HG02571 (cell line): ENCODE results near the gene CTNNA3.

ENCODE experiments used
- ATAC-seq: cut with Tn5 transposase; IDR thresholded peaks from one replicate; pipeline ENCODE4 v1.9.1; 2021; ENCODE audit warnings: mild to moderate bottlenecking, moderate library complexity; ENCODE audit not compliant: unreplicated experiment

The CTNNA3 gene

DNA sequence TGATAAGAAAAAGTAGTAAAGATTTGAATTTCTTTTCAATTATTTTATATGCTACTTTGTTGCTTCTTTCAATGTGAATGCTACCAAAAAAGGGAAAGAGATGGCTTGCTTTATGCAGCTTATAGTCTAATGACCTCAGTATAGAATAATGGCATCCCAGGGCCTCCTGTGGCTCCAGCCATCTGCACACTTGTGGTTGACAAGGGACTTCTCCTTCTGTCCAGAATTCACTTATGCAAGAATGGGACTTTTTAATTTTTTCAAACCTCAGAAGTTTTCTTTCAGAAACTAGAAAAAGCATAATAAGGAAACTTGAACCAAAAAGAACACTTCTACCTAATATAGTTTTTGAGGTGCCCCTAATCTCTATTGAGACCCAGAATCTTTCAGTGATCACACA lies 310.9 kb downstream of the CTNNA3 start:
- no peak for ATAC-seq

DNA sequence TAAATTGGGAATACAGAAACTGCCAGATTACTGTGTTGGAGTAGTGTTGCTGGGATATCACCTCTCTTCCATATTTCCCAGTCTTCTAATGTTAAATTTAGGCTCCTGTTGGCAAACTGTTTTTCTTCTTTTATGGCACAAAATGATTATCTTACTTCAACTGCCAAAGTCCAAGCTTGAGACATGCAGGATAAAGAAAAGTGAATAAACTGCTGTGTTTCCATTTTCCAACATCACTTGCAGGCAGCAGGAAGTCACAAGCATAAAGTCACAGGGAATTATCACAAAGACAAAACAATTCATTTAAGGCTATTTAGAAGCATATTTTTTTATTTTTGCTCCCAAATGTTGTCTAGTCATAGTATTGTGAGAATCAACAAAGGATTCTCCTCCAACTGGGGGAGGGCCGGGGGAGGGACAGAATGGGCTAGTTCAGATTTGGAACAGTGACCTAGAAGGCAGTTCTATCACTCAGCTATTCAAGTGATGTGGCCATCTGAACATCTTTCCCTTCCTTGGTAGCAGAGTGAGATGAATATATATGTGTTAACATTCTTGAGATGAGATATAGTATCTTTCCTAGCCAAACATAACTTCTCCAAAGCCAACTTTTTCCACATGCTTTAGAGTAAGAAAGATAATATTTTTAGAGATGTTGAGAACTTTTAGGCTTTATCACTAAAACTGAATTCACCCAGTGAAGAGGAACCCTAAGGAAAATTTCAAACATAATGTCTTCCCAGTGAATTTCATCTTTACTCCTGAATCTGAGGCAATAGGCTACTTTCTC lies 364.7 kb downstream of the CTNNA3 start:
- ATAC-seq = no peak

DNA sequence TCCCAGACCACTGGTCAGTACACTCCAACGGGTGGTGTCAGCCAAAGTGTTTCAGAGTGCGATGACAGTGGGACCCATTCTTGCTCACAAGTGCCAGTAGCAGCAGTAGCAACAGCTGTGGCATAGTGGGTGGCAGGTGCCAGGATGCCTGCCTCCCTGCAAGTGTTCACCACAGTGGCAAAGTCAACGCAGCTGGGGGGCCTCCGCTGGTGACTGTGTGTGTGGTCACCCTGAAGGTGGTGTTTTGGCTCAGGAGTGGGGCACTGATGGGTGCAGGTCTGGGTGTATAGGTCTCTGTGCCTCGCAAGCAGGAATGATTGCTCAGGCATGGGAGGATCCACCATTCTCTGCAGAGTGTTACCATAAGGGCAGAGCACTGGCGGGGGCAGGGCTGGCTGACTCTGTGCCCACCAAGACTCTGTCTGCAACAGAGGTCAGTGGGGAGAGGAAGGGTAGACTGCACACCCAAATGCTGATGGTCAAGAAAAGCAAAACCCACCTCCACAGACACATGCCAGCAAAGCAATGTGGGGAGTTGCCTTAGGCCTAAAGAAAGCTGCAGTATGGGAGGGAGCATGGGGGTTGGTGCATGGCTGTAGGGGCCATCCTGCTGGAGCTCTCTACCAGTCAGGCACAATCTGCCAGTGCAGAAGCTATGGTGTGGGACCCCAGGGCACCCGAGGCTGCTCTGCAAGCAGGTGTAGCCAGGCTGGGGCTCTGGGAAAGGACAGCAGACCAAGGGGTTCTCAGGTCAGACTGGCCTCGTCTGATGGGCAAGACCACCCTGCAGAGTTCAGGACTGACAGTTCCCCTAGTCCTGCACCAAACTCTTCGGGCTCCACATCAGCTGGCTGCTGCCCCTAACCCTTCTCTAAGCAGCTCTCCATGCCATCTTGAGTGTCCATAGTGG lies 368.1 kb downstream of the CTNNA3 start:
- no peak for ATAC-seq

DNA sequence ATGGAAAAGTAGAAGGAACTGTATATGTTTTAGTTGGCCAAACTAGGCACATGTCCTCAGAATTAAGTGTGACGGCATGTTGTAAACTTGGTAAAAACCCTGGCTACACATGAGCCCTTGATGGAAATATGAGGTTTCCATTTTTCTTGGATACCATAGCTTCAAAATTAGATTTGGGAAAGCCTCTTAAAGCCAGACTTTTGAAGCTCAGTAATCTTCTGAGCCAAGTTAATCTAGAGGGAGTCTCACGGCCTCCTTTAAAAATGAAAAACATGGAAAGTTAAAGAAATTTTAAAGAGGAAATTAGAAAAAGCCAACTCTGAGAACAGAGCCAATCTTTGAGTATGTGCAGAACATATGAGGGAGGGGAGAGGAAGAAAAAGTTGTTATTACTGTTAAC lies 376.0 kb downstream of the CTNNA3 start:
- ATAC-seq = no peak

DNA sequence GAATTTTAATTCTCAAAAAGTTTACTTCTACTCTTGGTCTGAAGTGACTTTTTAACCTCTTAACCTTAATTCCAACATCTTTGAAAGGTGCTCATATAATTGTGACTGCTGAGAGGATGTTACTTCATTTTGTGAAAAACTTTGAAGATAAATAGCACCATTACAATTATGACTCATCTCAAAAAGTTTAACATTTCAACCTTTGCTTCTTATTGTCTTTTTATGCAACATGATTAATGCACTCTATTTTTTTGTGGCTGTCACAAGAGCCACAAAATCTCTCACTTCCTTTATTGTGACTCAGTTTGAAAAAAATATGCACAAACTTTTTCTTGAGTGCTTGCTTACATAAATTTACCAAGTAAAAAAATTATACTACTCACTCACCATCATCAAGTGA lies 387.1 kb downstream of the CTNNA3 start:
- ATAC-seq = no peak

DNA sequence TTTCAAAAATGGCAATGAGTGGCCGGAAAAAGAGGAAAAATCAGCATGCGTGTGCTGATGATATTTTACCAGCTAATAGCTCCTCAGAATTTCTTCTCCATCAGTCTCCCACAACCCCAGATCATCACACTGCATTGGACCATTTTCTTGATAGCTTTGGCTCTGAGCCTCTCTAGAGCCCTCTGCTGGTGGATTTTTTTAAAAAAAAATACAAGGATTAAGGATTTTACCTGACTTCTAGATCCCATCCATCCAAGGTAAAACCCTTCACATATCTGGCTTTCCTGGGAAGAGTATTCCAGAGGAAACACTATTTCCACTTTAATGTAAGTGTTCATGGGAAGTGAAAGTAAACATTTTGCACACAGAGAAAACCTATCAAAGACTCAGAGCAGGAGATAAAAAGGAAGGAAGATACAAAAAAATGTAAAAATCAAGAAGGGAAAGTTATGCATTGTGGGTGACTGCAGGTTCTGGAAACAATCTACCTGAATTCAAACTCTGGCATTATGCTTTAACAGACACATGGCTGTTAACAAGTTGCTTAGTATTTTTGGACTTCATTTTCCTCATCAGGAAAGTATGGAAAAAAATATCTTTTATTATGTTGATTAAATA lies 389.3 kb downstream of the CTNNA3 start:
- ATAC-seq = no peak

DNA sequence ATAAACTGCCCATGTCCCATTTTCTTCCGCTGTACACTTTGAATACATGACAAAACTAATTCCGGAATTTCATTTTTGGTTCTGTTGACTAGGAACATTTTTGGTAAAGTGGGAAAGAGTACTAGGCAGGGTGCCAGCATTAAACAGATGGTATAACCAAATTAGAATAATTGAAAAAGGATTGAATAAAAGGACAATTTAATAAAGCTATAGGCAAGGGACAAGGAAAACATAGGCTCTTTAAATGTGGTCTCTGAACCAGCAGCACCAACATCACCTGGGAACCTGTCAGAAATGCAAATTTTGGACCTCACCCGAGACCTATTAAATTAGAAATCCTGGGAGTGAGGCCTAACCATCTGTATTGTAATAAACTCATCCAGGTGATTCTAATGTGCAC lies 393.3 kb downstream of the CTNNA3 start:
- ATAC-seq = no peak

DNA sequence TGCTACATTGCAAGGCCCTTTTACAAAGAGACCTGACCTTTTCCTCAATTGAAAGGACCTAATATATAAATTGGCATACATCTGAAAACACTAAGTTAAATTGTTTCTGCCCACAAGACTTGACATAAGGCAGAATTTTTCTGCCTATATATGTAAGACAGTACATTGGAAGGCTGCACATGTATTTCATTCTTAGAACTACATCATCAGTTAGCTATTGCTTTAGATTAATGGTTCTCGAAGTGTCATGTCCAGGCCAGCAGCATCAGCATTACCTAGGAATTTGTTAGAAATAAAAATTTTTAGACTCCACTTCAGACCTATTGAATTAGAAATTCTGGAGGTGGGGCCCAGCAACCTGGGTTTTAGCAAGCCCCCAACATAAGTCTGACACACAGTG lies 396.2 kb downstream of the CTNNA3 start:
- ATAC-seq = no peak

DNA sequence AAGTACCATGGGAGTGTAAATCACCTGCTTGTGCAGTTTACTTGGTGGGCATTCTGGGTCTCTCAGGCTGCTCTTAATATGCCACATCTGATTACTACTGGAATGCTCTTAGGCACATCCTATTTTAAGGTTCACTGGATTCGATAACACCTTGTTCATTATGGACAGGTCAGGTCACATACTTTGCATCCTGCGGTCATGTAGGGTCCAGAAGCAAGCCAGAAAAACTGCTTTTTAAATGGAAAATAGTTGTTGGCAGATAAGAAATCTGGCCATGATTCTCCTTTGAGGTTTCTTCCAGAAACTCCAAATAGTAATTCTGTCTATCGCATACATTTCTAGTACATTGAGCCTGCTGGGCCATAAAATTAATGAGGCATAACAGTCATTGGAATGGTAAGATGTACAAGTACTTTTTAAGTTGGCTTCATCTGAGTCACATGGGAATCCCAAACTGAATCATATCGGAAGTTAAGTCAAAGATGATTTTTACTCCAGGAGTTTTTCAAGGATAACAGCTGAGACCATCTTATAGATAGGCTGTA lies 398.3 kb downstream of the CTNNA3 start:
- ATAC-seq = no peak

DNA sequence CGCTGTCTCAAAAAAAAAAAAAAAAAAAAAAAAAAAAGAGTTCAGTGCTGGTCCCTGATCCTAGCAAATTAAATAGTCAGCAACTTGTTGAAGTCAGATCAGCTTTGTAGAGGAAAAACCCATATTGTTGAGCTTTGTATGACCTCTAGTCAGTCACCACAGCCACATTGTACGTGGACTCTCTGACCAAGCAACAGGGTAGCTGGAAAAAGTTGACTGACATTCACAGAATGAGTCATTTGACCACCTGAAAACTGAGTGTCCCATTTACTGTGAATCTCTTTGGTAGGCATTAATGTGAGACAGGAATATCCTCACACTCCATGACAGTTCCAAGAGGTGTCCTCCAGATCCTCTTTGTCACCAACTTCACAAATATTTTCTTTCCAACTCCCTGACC lies 399.1 kb downstream of the CTNNA3 start:
- no peak for ATAC-seq

DNA sequence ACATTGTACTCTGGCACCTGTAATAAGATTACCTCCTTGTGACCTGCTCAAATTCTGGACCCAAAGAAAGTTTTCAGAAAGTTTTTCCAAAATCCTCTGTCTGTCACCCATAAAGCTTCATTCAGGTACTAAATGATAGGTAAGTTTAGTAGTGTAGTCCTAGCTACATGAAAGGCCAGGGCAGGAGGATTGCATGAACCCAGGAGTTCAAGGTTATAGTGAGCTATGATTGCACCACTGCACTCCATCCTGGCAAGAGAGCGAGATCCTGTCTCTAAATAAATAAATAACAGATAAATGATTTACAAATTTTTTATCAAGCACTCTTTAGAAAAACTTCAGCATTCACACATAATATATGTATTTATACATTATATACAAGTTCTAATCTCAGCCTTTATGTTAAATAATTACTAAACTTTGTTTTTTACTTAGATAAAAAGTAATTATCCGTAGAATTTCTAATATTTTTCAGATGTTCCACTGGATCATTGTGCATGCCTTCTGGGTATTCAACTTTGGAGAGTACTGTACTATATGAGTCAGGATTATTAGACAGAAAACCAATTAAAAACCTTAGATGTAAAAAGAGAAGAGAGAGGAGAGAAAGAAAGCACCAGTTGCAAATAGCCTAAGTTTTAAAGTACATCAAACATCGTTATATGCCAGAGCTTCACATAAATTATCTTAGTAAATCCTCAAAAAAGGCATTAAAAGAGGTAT lies 407.1 kb downstream of the CTNNA3 start:
- ATAC-seq = no peak

DNA sequence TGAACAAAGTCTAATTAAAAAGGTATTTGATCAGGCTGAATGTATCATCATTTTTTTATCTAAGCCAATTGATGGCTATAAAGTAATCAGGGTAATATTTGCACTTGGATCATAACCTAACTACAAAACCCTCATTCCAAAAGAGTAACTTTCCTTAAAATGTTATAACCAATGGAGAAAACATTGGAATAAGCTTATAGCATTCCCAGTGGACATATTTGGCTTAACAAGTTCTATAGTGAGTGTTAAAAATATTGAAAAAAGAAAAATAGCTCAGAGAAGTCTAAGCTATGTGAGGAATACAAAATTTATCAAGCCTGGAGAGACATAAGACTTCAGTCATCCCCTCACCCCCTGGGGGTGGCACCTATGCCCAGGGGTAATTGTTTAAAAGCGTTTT lies 411.4 kb downstream of the CTNNA3 start:
- no peak for ATAC-seq

DNA sequence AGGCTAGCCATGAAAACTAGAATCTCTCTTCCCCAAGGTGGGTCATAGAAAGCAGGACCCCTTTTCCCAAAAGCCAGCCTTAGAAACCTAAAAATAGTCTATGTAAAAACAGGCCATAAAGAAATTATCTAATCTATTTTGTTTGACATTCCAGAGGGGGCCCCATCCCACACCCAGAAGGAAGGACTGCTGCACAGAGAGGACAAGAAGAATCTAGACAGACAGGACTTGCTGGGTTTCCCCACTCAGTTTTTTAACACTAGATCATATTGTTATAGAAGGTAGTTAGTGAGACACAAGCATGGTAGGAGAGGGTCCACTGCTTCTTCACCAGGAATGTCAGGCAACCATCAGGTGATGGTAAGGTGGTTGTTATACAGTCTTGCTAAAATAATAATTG lies 413.1 kb downstream of the CTNNA3 start:
- no peak for ATAC-seq

DNA sequence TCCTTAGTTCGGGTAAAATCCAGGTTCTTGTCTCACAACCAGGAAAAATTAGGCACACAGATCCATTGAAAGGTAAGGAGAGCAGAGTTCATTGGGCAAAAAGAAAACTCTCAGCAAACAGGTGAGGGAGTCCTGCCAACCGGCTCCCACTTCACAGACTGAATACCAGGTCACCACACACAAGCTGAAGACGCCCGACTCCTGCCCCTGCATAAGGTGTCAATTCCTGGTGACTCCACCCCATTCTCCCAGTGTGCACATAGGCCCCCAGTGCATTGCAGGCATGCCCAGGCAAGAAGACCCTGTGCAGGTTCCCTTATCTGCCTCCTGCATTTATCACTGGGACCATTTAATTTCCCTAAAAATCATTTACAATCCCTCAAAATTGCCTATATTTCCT lies 415.6 kb downstream of the CTNNA3 start:
- no peak for ATAC-seq

DNA sequence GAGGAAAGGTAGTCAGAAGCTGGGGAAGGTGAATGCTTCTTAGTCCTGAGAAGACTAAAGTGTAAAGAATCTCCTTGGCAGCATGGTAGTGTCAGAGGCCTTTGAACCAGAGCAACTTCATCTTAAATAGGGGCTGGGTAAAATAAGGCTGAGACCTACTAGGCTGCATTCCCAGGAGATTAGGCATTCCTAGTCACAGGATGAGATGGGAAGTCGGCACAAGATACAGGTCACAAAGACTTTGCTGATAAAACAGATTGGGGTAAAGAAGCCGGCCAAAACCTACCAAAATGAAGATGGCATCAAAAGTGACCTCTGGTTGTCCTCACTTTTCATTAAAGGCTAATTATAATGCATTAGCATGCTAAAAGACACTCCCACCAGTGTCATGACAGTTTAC lies 418.6 kb downstream of the CTNNA3 start:
- ATAC-seq = no peak

DNA sequence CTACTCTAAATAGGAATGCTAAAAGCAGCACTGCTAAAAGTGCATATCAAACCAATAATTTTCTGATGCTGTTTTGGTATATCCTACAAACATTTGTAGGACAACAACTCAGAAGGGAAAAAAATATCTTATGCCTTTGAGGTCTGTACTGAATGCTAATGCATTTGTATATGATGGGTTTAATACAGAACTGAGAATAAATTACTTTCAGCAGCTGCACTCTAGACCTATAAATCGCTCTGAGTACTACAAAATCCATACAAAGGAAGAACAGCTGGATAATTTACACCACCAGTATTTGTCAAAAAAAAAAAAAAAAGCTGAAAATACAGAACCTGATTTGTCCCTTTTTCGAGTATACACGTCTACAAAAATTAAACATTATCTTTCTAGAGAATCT lies 426.2 kb downstream of the CTNNA3 start:
- ATAC-seq = no peak

DNA sequence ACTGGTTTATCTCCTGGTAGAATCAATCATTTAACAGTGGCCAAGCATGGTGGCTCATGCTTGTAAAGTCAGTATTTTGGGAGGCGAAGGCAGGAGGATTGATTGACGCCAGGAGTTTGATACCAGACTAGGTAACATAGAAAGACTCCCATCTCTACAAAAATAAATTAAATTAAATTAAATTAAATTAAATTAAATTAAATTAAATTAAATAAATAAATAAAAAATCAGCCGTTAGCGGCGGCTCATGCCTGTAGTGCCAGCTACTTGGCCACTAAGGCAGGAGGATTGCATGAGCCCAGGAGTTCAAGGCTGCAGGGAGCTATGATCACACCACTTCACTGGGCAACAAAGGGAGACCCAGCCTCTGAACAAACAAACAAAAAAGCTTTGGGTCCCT lies 427.8 kb downstream of the CTNNA3 start:
- ATAC-seq = no peak

DNA sequence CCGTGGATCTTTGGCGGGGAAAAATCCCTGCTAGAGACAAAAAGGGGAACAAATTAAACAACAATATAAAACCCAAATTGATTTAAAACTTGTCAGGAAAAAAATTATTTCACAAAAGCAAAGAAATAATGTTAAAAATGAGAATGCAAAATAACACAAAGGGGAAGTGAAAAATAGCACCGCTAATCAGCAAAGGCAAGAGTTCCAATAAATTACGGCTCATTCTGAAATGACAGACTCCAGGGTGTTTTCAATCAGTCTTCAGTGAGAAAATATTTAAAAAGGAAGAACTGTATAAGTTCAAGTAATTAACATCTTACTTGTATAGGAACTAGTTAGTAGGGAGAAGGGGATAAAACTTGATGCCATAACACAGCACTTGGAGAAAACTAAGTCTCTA lies 433.3 kb downstream of the CTNNA3 start:
- no peak for ATAC-seq

DNA sequence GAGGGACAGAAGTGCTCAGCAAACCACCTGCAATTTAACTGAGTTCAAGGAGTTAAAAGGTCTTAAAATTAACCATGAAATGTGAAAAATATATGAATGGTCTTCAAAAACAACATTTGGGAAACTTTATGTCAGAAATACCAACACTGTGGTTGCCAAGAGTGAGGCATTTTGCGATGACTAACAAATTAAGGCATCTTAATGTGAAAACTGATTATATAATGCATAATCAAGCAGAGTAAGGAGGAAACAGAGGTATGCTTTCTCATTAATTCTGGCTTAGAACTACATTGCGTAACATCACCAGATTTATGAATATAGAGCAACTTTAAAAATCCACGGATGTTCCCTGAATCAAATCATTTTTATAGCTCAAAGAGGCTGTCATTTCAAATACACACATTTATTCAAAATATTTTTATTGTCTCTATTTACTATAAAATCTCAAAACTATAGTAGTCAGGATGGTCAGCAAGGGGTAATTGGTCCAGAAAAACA lies 434.6 kb downstream of the CTNNA3 start:
- ATAC-seq = no peak

DNA sequence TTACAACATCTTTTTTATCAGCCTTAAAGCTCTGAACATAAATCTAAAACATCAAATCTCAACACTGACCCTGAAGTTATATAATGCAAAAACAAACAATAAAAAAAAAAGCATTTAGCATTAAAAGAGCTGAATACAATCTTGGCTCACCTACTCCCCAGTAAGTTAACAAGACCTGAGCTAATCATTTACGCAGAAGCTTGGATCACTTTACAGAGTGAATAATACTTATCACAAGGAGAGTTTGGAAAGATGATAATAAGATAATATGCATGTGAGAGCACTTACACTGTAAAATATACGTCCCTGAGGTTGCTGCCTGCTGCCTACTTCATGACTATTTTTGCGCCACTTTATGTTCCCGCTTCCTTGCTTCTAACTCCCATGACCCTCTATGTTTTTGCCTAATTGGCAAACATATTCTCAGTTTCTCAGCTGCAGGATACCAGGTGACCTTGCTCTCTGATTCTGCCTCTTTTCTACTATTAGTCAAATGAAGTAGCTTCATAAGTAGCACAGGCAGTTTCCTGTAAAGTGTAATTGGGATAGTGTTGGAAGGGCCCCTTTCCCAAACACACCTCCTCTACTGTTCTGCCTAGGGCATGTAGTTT lies 436.6 kb downstream of the CTNNA3 start:
- no peak for ATAC-seq
